Keratinocyte (primary cell): ENCODE results near the gene COX8A. TPM values are rescaled to one million over a fixed set of nuclear protein-coding genes. Genes with fewer than 3 reads are reported as not detected.

Experiments
- DNase-seq: peaks from one replicate; pipeline ENCODE4 v3.0.0-alpha.2; 2011; ENCODE audit warnings: low read depth, missing footprints, low spot score
- FAIRE-seq: peaks from 2 replicates; lab custom pipeline; 2011; peaks lifted over from hg19 to GRCh38; lab: Jason Lieb, UNC
- H2AFZ ChIP-seq: 2 replicates; pipeline ENCODE4 v1.6.0; 2012; ENCODE audit warnings: low read length, control low read depth, inconsistent platforms; ENCODE audit not compliant: control insufficient read depth
- H3K27ac ChIP-seq: 2 replicates; pipeline ENCODE4 v1.5.1; 2011; ENCODE audit warnings: low read length; ENCODE audit not compliant: control insufficient read depth, insufficient read depth
- H3K27me3 ChIP-seq: 3 replicates; pipeline ENCODE4 v1.6.0; 2011; ENCODE audit warnings: low read length; ENCODE audit not compliant: control insufficient read depth, insufficient read depth; ENCODE audit errors: extremely low read depth
- H3K36me3 ChIP-seq, 2 experiments: 2 replicates in 1 of 2; 3 replicates in 1 of 2; pipeline ENCODE4 v1.5.1; 2011; ENCODE audit warnings: low read length in 2 of 2, mild to moderate bottlenecking in 1 of 2; ENCODE audit not compliant: control insufficient read depth in 2 of 2, insufficient read depth in 2 of 2; ENCODE audit errors: extremely low read depth in 1 of 2
- H3K4me1 ChIP-seq: 3 replicates; pipeline ENCODE4 v1.5.1; 2011; ENCODE audit warnings: low read length; ENCODE audit not compliant: control insufficient read depth, insufficient read depth; ENCODE audit errors: extremely low read depth
- H3K4me2 ChIP-seq: 3 replicates; pipeline ENCODE4 v1.6.0; 2011; ENCODE audit warnings: low read depth, low read length; ENCODE audit not compliant: control insufficient read depth, insufficient read depth; ENCODE audit errors: extremely low read depth
- H3K4me3 ChIP-seq, 3 experiments: fragments of 200-600 bp in 1 of 3; sonication (generic) in 1 of 3; 2 replicates in 2 of 3; 3 replicates in 1 of 3; pipeline ENCODE4 v1.5.1; 2011 to 2016; ENCODE audit warnings: low read length in 3 of 3, mild to moderate bottlenecking in 3 of 3, control low read depth in 2 of 3, inconsistent platforms in 1 of 3, low read depth in 1 of 3, mixed read lengths in 1 of 3, mixed run types in 1 of 3, moderate library complexity in 1 of 3; ENCODE audit not compliant: control insufficient read depth in 2 of 3, insufficient read depth in 2 of 3; ENCODE audit errors: extremely low read depth in 1 of 3
- H3K79me2 ChIP-seq: 2 replicates; pipeline ENCODE4 v1.6.0; 2012; ENCODE audit warnings: low read length; ENCODE audit not compliant: control insufficient read depth, insufficient read depth
- H3K9ac ChIP-seq: 3 replicates; pipeline ENCODE4 v1.6.0; 2011; ENCODE audit warnings: low read length; ENCODE audit not compliant: control insufficient read depth, insufficient read depth; ENCODE audit errors: extremely low read depth
- H3K9me1 ChIP-seq: 3 replicates; pipeline ENCODE4 v1.6.0; 2011; ENCODE audit warnings: low read length; ENCODE audit not compliant: control insufficient read depth, insufficient read depth; ENCODE audit errors: extremely low read depth
- H3K9me3 ChIP-seq: 2 replicates; pipeline ENCODE4 v1.5.1; 2012; ENCODE audit warnings: low read depth, low read length; ENCODE audit not compliant: control insufficient read depth
- H4K20me1 ChIP-seq: 3 replicates; pipeline ENCODE4 v1.6.0; 2011; ENCODE audit warnings: low read length; ENCODE audit not compliant: control insufficient read depth, insufficient read depth; ENCODE audit errors: extremely low read depth
- EZH2 ChIP-seq: IDR thresholded peaks from one replicate; pipeline ENCODE4 v1.6.1; 2012; ENCODE audit warnings: inconsistent platforms, mild to moderate bottlenecking, low read length, moderate library complexity
- dilution Hi-C: fragments of 300-500 bp; cut with MboI; formaldehyde crosslinking; loops from one replicate; pipeline ENCODE4 v1.7.0; 2020; ENCODE audit warnings: low sequenced_read_pairs; ENCODE audit not compliant: extremely low pct_ligation_motif_present
- polyA plus RNA-seq, 5 experiments: library from polyadenylated mRNA; depleted of rRNA in 3 of 5; stranded (reverse) in 3 of 5; stranded (forward) in 1 of 5; unstranded in 1 of 5; fragments of >200 nt; gene quantifications; 1 replicate in 1 of 5; 2 replicates in 3 of 5; 3 replicates in 1 of 5; pipeline versions ENCODE4 v1.2.1 to v1.2.3, GENCODE V29; 2011 to 2012; ENCODE audit warnings: missing spikeins in 2 of 5, low read depth in 1 of 5, low replicate concordance in 1 of 5
- TF ChIP-seq, protein P1 (sequence below), 3 experiments: IDR thresholded peaks in 1 of 3; conservative IDR thresholded peaks in 1 of 3; optimal IDR thresholded peaks in 1 of 3; 2 replicates in 2 of 3; 3 replicates in 1 of 3; pipeline versions ENCODE3 to v1.5.1; 2011; ENCODE audit warnings: low read length in 3 of 3, mild to moderate bottlenecking in 3 of 3, moderate library complexity in 2 of 3, control low read depth in 1 of 3, inconsistent platforms in 1 of 3; ENCODE audit not compliant: insufficient read depth in 2 of 3; ENCODE audit errors: extremely low read depth in 1 of 3

The COX8A gene
- polyA plus RNA-seq, 1 donor (not counting 4 experiments of a cell fraction or from before 2014, with no cell fraction given): 159 TPM

DNA sequence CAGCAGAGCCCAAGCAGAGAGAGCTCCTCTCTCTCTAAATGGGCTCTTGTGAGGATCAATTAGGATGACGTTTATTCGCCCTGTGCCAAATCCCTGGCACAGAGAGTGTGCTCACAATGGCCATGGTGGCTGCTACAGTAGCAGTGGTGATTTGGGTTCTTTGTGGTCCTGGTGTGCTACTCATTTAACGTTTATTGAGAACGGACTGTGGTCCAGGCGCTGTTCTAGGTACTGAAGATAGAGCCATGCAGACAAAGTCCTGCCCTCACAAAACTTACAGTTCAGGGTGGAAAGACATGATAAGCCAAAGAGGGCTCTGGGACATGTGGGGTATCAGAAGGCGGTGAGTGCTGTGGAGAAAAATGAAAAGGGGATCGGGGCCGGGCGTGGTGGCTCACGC is 17.1 kb downstream of the COX8A start:
- H3K9me1 ChIP-seq: peaks cover 11% of the 10 kb centered on the region
- DNase-seq (no peak), FAIRE-seq (no peak)
- H3K4me2 ChIP-seq: no peak overlapping the region
- no peak overlapping the region for H3K9ac ChIP-seq
- no peak overlapping the region for H3K4me3 ChIP-seq
- TF ChIP-seq, protein P1, sequence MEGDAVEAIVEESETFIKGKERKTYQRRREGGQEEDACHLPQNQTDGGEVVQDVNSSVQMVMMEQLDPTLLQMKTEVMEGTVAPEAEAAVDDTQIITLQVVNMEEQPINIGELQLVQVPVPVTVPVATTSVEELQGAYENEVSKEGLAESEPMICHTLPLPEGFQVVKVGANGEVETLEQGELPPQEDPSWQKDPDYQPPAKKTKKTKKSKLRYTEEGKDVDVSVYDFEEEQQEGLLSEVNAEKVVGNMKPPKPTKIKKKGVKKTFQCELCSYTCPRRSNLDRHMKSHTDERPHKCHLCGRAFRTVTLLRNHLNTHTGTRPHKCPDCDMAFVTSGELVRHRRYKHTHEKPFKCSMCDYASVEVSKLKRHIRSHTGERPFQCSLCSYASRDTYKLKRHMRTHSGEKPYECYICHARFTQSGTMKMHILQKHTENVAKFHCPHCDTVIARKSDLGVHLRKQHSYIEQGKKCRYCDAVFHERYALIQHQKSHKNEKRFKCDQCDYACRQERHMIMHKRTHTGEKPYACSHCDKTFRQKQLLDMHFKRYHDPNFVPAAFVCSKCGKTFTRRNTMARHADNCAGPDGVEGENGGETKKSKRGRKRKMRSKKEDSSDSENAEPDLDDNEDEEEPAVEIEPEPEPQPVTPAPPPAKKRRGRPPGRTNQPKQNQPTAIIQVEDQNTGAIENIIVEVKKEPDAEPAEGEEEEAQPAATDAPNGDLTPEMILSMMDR (optimal IDR thresholded peaks at IDR 0.05 in 1 of 3, IDR thresholded peaks at IDR 0.05 in 1 of 3, conservative IDR thresholded peaks at IDR 0.05 in 1 of 3; ENCODE audit: extremely low read depth in 1 of 3, insufficient read depth in 2 of 3, low read length in 3 of 3): no peak
- TF ChIP-seq EZH2: no peak
- dilution Hi-C loops: no loop called here
- H3K4me1 ChIP-seq: peaks cover 10% of the 10 kb centered on the region
- H2AFZ ChIP-seq: no peak overlapping the region
- H3K36me3 ChIP-seq: peaks cover 26 to 31% of the 10 kb centered on the region in 2 experiments
- H3K27me3 ChIP-seq: no peaks in the 10 kb centered on the region
- peaks cover 52% of the 10 kb centered on the region for H3K79me2 ChIP-seq
- peaks cover 12% of the 10 kb centered on the region for H4K20me1 ChIP-seq
- H3K9me3 ChIP-seq: no peaks in the 10 kb centered on the region
- no peak overlapping the region for H3K27ac ChIP-seq

- H3K4me2 ChIP-seq: no peak overlapping the region
- H3K36me3 ChIP-seq: peaks cover 28 to 42% of the 10 kb centered on the region in 2 experiments
- peaks cover 7% of the 10 kb centered on the region for H4K20me1 ChIP-seq
- peaks cover 4% of the 10 kb centered on the region for H3K9me1 ChIP-seq
- dilution Hi-C loops: no loop called here
- DNase-seq: no peak
- no peaks in the 10 kb centered on the region for H3K27me3 ChIP-seq
- no peaks in the 10 kb centered on the region for H3K9me3 ChIP-seq
- H3K4me3 ChIP-seq: no peak overlapping the region
- no peak overlapping the region for H3K9ac ChIP-seq
- peaks cover 36% of the 10 kb centered on the region for H3K79me2 ChIP-seq
- FAIRE-seq: no peak
- H3K4me1 ChIP-seq: no peaks in the 10 kb centered on the region
- no peak for TF ChIP-seq EZH2
- TF ChIP-seq, protein P1 (optimal IDR thresholded peaks at IDR 0.05 in 1 of 3, IDR thresholded peaks at IDR 0.05 in 1 of 3, conservative IDR thresholded peaks at IDR 0.05 in 1 of 3; ENCODE audit: extremely low read depth in 1 of 3, insufficient read depth in 2 of 3, low read length in 3 of 3): no peak
- H2AFZ ChIP-seq: no peak overlapping the region
- no peak overlapping the region for H3K27ac ChIP-seq
Measured at GRCh38 chr11:63993100-63993499, 18.7 kb downstream of the COX8A start.
